Keratinocyte (primary cell): ENCODE measurements around the gene SNX19. TPM values are rescaled to one million over a fixed set of nuclear protein-coding genes. Genes with fewer than 3 reads are reported as not detected.

Experiments
- DNase-seq: peaks from one replicate; pipeline ENCODE4 v3.0.0-alpha.2; 2011; ENCODE audit warnings: low read depth, missing footprints, low spot score
- FAIRE-seq: peaks from 2 replicates; lab custom pipeline; 2011; peaks lifted over from hg19 to GRCh38; lab: Jason Lieb, UNC
- H2AFZ ChIP-seq: 2 replicates; pipeline ENCODE4 v1.6.0; 2012; ENCODE audit warnings: low read length, control low read depth, inconsistent platforms; ENCODE audit not compliant: control insufficient read depth
- H3K27ac ChIP-seq: 2 replicates; pipeline ENCODE4 v1.5.1; 2011; ENCODE audit warnings: low read length; ENCODE audit not compliant: control insufficient read depth, insufficient read depth
- H3K27me3 ChIP-seq: 3 replicates; pipeline ENCODE4 v1.6.0; 2011; ENCODE audit warnings: low read length; ENCODE audit not compliant: control insufficient read depth, insufficient read depth; ENCODE audit errors: extremely low read depth
- H3K36me3 ChIP-seq, 2 experiments: 2 replicates in 1 of 2; 3 replicates in 1 of 2; pipeline ENCODE4 v1.5.1; 2011; ENCODE audit warnings: low read length in 2 of 2, mild to moderate bottlenecking in 1 of 2; ENCODE audit not compliant: control insufficient read depth in 2 of 2, insufficient read depth in 2 of 2; ENCODE audit errors: extremely low read depth in 1 of 2
- H3K4me1 ChIP-seq: 3 replicates; pipeline ENCODE4 v1.5.1; 2011; ENCODE audit warnings: low read length; ENCODE audit not compliant: control insufficient read depth, insufficient read depth; ENCODE audit errors: extremely low read depth
- H3K4me2 ChIP-seq: 3 replicates; pipeline ENCODE4 v1.6.0; 2011; ENCODE audit warnings: low read depth, low read length; ENCODE audit not compliant: control insufficient read depth, insufficient read depth; ENCODE audit errors: extremely low read depth
- H3K4me3 ChIP-seq, 3 experiments: fragments of 200-600 bp in 1 of 3; sonication (generic) in 1 of 3; 2 replicates in 2 of 3; 3 replicates in 1 of 3; pipeline ENCODE4 v1.5.1; 2011 to 2016; ENCODE audit warnings: low read length in 3 of 3, mild to moderate bottlenecking in 3 of 3, control low read depth in 2 of 3, inconsistent platforms in 1 of 3, low read depth in 1 of 3, mixed read lengths in 1 of 3, mixed run types in 1 of 3, moderate library complexity in 1 of 3; ENCODE audit not compliant: control insufficient read depth in 2 of 3, insufficient read depth in 2 of 3; ENCODE audit errors: extremely low read depth in 1 of 3
- H3K79me2 ChIP-seq: 2 replicates; pipeline ENCODE4 v1.6.0; 2012; ENCODE audit warnings: low read length; ENCODE audit not compliant: control insufficient read depth, insufficient read depth
- H3K9ac ChIP-seq: 3 replicates; pipeline ENCODE4 v1.6.0; 2011; ENCODE audit warnings: low read length; ENCODE audit not compliant: control insufficient read depth, insufficient read depth; ENCODE audit errors: extremely low read depth
- H3K9me1 ChIP-seq: 3 replicates; pipeline ENCODE4 v1.6.0; 2011; ENCODE audit warnings: low read length; ENCODE audit not compliant: control insufficient read depth, insufficient read depth; ENCODE audit errors: extremely low read depth
- H3K9me3 ChIP-seq: 2 replicates; pipeline ENCODE4 v1.5.1; 2012; ENCODE audit warnings: low read depth, low read length; ENCODE audit not compliant: control insufficient read depth
- H4K20me1 ChIP-seq: 3 replicates; pipeline ENCODE4 v1.6.0; 2011; ENCODE audit warnings: low read length; ENCODE audit not compliant: control insufficient read depth, insufficient read depth; ENCODE audit errors: extremely low read depth
- CTCF ChIP-seq, 3 experiments: IDR thresholded peaks in 1 of 3; conservative IDR thresholded peaks in 1 of 3; optimal IDR thresholded peaks in 1 of 3; 2 replicates in 2 of 3; 3 replicates in 1 of 3; pipeline versions ENCODE3 to v1.5.1; 2011; ENCODE audit warnings: low read length in 3 of 3, mild to moderate bottlenecking in 3 of 3, moderate library complexity in 2 of 3, control low read depth in 1 of 3, inconsistent platforms in 1 of 3; ENCODE audit not compliant: insufficient read depth in 2 of 3; ENCODE audit errors: extremely low read depth in 1 of 3
- EZH2 ChIP-seq: IDR thresholded peaks from one replicate; pipeline ENCODE4 v1.6.1; 2012; ENCODE audit warnings: inconsistent platforms, mild to moderate bottlenecking, low read length, moderate library complexity
- dilution Hi-C: fragments of 300-500 bp; cut with MboI; formaldehyde crosslinking; loops from one replicate; pipeline ENCODE4 v1.7.0; 2020; ENCODE audit warnings: low sequenced_read_pairs; ENCODE audit not compliant: extremely low pct_ligation_motif_present
- polyA plus RNA-seq, 5 experiments: library from polyadenylated mRNA; depleted of rRNA in 3 of 5; stranded (reverse) in 3 of 5; stranded (forward) in 1 of 5; unstranded in 1 of 5; fragments of >200 nt; gene quantifications; 1 replicate in 1 of 5; 2 replicates in 3 of 5; 3 replicates in 1 of 5; pipeline versions ENCODE4 v1.2.1 to v1.2.3, GENCODE V29; 2011 to 2012; ENCODE audit warnings: missing spikeins in 2 of 5, low read depth in 1 of 5, low replicate concordance in 1 of 5

SNX19 gene
- polyA plus RNA-seq, 1 donor (not counting 4 experiments of a cell fraction or from before 2014, with no cell fraction given) = 29.1 TPM

DNA sequence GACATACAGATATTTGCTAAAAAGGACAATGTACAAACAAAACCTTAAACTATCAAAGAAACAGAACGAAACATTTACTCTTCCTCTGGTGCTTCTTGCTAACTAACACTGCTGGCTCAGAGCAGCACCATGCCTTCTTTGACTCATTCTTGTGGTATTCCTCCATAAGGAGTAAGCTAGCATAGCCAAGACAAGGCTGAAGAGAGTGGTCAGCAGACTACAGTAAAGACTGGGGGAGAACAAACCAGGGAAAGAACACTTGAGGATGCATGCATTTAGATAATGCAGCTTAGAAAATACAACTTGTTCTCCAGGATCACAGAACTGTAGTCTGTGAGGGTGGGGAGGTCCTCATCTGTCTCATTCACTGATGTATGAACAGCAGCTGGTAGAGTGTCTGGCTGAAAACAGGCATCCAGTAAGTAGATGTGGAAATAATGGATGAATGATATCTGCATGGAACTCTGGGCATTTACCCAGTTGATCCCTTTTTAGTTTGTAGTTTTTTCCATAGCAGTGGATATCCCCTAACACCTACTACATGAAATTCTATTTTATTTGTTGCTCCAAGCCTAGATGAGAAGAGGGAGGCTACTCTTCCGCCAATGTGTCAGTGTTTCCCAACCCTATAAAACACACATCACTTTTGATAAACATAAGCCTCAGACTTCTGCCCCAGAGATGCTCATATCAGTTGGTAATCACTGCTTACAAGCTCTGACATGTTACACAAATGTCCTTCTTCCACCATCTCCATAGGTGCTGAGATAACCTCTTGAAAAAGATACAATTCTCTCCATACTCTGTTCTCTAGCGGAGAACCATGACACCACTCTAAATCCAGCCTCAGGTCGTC, 7.3 kb downstream of the SNX19 start:
- H3K9ac ChIP-seq = no peak overlapping the region
- no peaks in the 10 kb centered on the region for H4K20me1 ChIP-seq
- dilution Hi-C loops = no loop called here
- H3K36me3 ChIP-seq = peaks cover 31 to 49% of the 10 kb centered on the region in 2 experiments
- no peaks in the 10 kb centered on the region for H3K27me3 ChIP-seq
- H3K4me3 ChIP-seq = no peak overlapping the region
- H3K27ac ChIP-seq = peak overlapping the region; percentile 65
- no peak for DNase-seq
- peaks cover 26% of the 10 kb centered on the region for H3K79me2 ChIP-seq
- peak; percentile 86 for FAIRE-seq
- TF ChIP-seq CTCF (optimal IDR thresholded peaks at IDR 0.05 in 1 of 3, IDR thresholded peaks at IDR 0.05 in 1 of 3, conservative IDR thresholded peaks at IDR 0.05 in 1 of 3; ENCODE audit: extremely low read depth in 1 of 3, insufficient read depth in 2 of 3, low read length in 3 of 3) = no peak
- no peak for TF ChIP-seq EZH2
- H3K4me2 ChIP-seq = peak overlapping the region; percentile 49
- H3K9me3 ChIP-seq = no peaks in the 10 kb centered on the region
- H3K4me1 ChIP-seq = peaks cover 20% of the 10 kb centered on the region
- no peaks in the 10 kb centered on the region for H3K9me1 ChIP-seq
- H2AFZ ChIP-seq = no peak overlapping the region

GRCh38 chr11:130908061-130908460, 8.2 kb downstream of the SNX19 start:
- Histone ChIP-seq H4K20me1 (no peaks in the 10 kb centered on the region), H3K27me3 (no peaks in the 10 kb centered on the region), H3K27ac (no peak overlapping the region), H3K9me1 (no peaks in the 10 kb centered on the region), H3K4me3 (no peak overlapping the region), H2AFZ (no peak overlapping the region), H3K36me3 (peaks cover 35 to 53% of the 10 kb centered on the region in 2 experiments), H3K9me3 (no peaks in the 10 kb centered on the region), H3K4me1 (peaks cover 20% of the 10 kb centered on the region), H3K4me2 (no peak overlapping the region), H3K79me2 (peaks cover 17% of the 10 kb centered on the region), H3K9ac (no peak overlapping the region)
- FAIRE-seq = no peak
- DNase-seq = no peak
- TF ChIP-seq CTCF (optimal IDR thresholded peaks at IDR 0.05 in 1 of 3, IDR thresholded peaks at IDR 0.05 in 1 of 3, conservative IDR thresholded peaks at IDR 0.05 in 1 of 3; ENCODE audit: extremely low read depth in 1 of 3, insufficient read depth in 2 of 3, low read length in 3 of 3) (no peak), EZH2 (no peak)
- dilution Hi-C loops = no loop called here
